Measurements from ENCODE around the gene PCBP3. TPM values are rescaled to one million over a fixed set of nuclear protein-coding genes. Genes with fewer than 3 reads are reported as not detected.
A peak's percentile ranks its signal among the peaks of the same experiment; 100 is the strongest.
"Not testable (repeated sequence)": the region's sequence is repeated elsewhere in the genome, so short reads cannot be mapped to it uniquely, and the experiment has no call there.

The PCBP3 gene
- total RNA-seq, 6 experiments from 2014 or later: 0.37 to 1.5 (median 0.69) TPM

- H3K27ac ChIP-seq: no peak overlapping the region
- intact Hi-C loops (cut with DNase I): no loop called here
- H3K4me3 ChIP-seq: no peak overlapping the region
- no peaks in the 10 kb centered on the region for H3K36me3 ChIP-seq
- no peak for TF ChIP-seq POLR2A (IDR thresholded peaks at IDR 0.05)
- TF ChIP-seq CTCF (IDR thresholded peaks at IDR 0.05): no peak
- no peaks in the 10 kb centered on the region for H3K9me3 ChIP-seq
- DNase-seq (peak in 1 of 3 donors; percentile 37), ATAC-seq (peak in 1 of 4 donors; percentile 25)
- WGBS (ENCODE audit: insufficient coverage, low coverage, low lambda C conversion rate, missing lambda C conversion rate): 63% methylated on average over 21 of the region's 25 CpGs
- H3K4me1 ChIP-seq: no peaks in the 10 kb centered on the region
- H3K27me3 ChIP-seq: no peaks in the 10 kb centered on the region
Observed at GRCh38 chr21:45611939-45612664, 31.4 kb upstream of the PCBP3 start.

- H3K27ac ChIP-seq; intact Hi-C loops (cut with DNase I); H3K4me3 ChIP-seq; H3K4me1 ChIP-seq; H3K9me3 ChIP-seq; ATAC-seq; H3K27me3 ChIP-seq; H3K36me3 ChIP-seq: not testable (repeated sequence)
- peak in 1 of 3 donors; percentile 15 for DNase-seq
- WGBS (ENCODE audit: insufficient coverage, low coverage, low lambda C conversion rate, missing lambda C conversion rate): 50% methylated on average over 3 of the region's 7 CpGs
Observed at GRCh38 chr21:45612665-45613019, 30.9 kb upstream of the PCBP3 start.

- no peaks in the 10 kb centered on the region for H3K36me3 ChIP-seq
- no peak for ATAC-seq
- intact Hi-C loops (cut with DNase I): no loop called here
- 88% methylated on average over 1 of the region's 6 CpGs for WGBS (ENCODE audit: insufficient coverage, low coverage, low lambda C conversion rate, missing lambda C conversion rate)
- H3K4me3 ChIP-seq: no peak overlapping the region
- no peaks in the 10 kb centered on the region for H3K9me3 ChIP-seq
- H3K27ac ChIP-seq: no peak overlapping the region
- no peak for TF ChIP-seq CTCF (IDR thresholded peaks at IDR 0.05)
- no peak for TF ChIP-seq POLR2A (IDR thresholded peaks at IDR 0.05)
- H3K4me1 ChIP-seq: no peaks in the 10 kb centered on the region
- peak in 1 of 3 donors; percentile 26 for DNase-seq
- H3K27me3 ChIP-seq: no peaks in the 10 kb centered on the region
Observed at GRCh38 chr21:45613396-45613795, 30.1 kb upstream of the PCBP3 start.

DNA sequence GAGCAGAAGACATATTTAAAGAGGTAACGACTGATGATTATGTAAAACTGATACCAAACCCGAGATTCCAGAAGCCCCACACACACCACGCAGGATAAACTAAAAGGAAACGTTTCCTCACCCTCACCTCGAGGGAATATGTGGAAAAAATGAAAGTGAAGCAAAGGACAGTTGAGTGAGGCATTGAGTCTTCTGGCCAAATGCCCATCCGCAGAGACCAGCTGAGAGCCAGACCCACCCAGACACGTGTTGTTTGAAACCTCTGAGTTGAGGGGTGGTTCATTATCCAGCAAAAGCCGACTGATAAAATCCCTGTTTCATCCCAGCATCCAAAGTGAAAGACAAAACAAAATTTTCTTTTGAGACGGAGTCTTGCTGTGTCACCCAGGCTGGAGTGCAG, 29.6 kb upstream of the PCBP3 start:
- no peak for ATAC-seq
- TF ChIP-seq POLR2A (IDR thresholded peaks at IDR 0.05): no peak
- no peak for TF ChIP-seq CTCF (IDR thresholded peaks at IDR 0.05)
- no peak overlapping the region for H3K4me3 ChIP-seq
- intact Hi-C loops (cut with DNase I): no loop called here
- H3K36me3 ChIP-seq: no peaks in the 10 kb centered on the region
- H3K27ac ChIP-seq: no peak overlapping the region
- WGBS (ENCODE audit: insufficient coverage, low coverage, low lambda C conversion rate, missing lambda C conversion rate): 42% methylated on average over 9 of the region's 9 CpGs
- H3K4me1 ChIP-seq: no peaks in the 10 kb centered on the region
- no peaks in the 10 kb centered on the region for H3K9me3 ChIP-seq
- DNase-seq: peak in 1 of 3 donors; percentile 18
- no peaks in the 10 kb centered on the region for H3K27me3 ChIP-seq

- peak in 3 of 4 donors; percentile 21 to 38 (median 38) for ATAC-seq
Observed at GRCh38 chr21:45615145-45615711, 28.3 kb upstream of the PCBP3 start.

More at GRCh38 chr21:45615145-45615711, 28.3 kb upstream of the PCBP3 start:
- H3K36me3 ChIP-seq: no peaks in the 10 kb centered on the region
- no peak overlapping the region for H3K27ac ChIP-seq
- DNase-seq: peak in 2 of 3 donors; percentile 42 to 52
- no peaks in the 10 kb centered on the region for H3K9me3 ChIP-seq
- TF ChIP-seq CTCF (IDR thresholded peaks at IDR 0.05): no peak
- TF ChIP-seq POLR2A (IDR thresholded peaks at IDR 0.05): no peak
- WGBS (ENCODE audit: insufficient coverage, low coverage, low lambda C conversion rate, missing lambda C conversion rate): 36% methylated on average over 22 of the region's 27 CpGs
- H3K4me3 ChIP-seq: no peak overlapping the region
- H3K27me3 ChIP-seq: no peaks in the 10 kb centered on the region
- intact Hi-C loops (cut with DNase I): no loop called here
- H3K4me1 ChIP-seq: no peaks in the 10 kb centered on the region

All from right lobe of liver (tissue), 6 donors.